ENCODE data around the gene CTIF.
"Not testable (repeated sequence)": the region's sequence is repeated elsewhere in the genome, so short reads cannot be mapped to it uniquely, and the experiment has no call there.

Gene CTIF

GRCh38 chr18:48869591-48869990 is 330.8 kb downstream of the CTIF start:
- Histone ChIP-seq H3K4me3 (no peak overlapping the region), H3K36me3 (ENCODE audit: insufficient read depth, low read length) (no peaks in the 10 kb centered on the region), H3K9me3 (ENCODE audit: low read depth, low read length) (no peaks in the 10 kb centered on the region), H3K27ac (no peak overlapping the region), H3K9ac (ENCODE audit: insufficient read length) (no peak overlapping the region)
- DNase-seq (ENCODE audit: low read depth, low spot score) = no peak
- TF ChIP-seq POLR2AphosphoS5 (IDR thresholded peaks at IDR 0.05; ENCODE audit: borderline replicate concordance, low read depth, low read length) = no peak
- no peak for TF ChIP-seq EZH2 (IDR thresholded peaks at IDR 0.05)
- no peak for TF ChIP-seq FOXP2 (optimal IDR thresholded peaks at IDR 0.05; ENCODE audit: control extremely low read depth, extremely low read length, insufficient read depth)

GRCh38 chr18:48870926-48871325 is 332.1 kb downstream of the CTIF start:
- not testable (repeated sequence) for DNase-seq (ENCODE audit: low read depth, low spot score); H3K9ac ChIP-seq (ENCODE audit: insufficient read length); H3K36me3 ChIP-seq (ENCODE audit: insufficient read depth, low read length); H3K27ac ChIP-seq; H3K4me3 ChIP-seq; H3K9me3 ChIP-seq (ENCODE audit: low read depth, low read length)

GRCh38 chr18:48871391-48872166 is 332.7 kb downstream of the CTIF start:
- H3K4me3 ChIP-seq = no peak overlapping the region
- no peak overlapping the region for H3K27ac ChIP-seq
- no peaks in the 10 kb centered on the region for H3K36me3 ChIP-seq (ENCODE audit: insufficient read depth, low read length)
- DNase-seq (ENCODE audit: low read depth, low spot score) = no peak
- H3K9me3 ChIP-seq (ENCODE audit: low read depth, low read length) = no peaks in the 10 kb centered on the region
- H3K9ac ChIP-seq (ENCODE audit: insufficient read length) = no peak overlapping the region
- TF ChIP-seq EZH2 (IDR thresholded peaks at IDR 0.05) (no peak), FOXP2 (optimal IDR thresholded peaks at IDR 0.05; ENCODE audit: control extremely low read depth, extremely low read length, insufficient read depth) (no peak), POLR2AphosphoS5 (IDR thresholded peaks at IDR 0.05; ENCODE audit: borderline replicate concordance, low read depth, low read length) (no peak)

GRCh38 chr18:48872234-48873145 is 333.7 kb downstream of the CTIF start:
- Histone ChIP-seq H3K36me3 (ENCODE audit: insufficient read depth, low read length) (no peaks in the 10 kb centered on the region), H3K4me3 (no peak overlapping the region), H3K27ac (no peak overlapping the region), H3K9me3 (ENCODE audit: low read depth, low read length) (no peaks in the 10 kb centered on the region), H3K9ac (ENCODE audit: insufficient read length) (no peak overlapping the region)
- no peak for DNase-seq (ENCODE audit: low read depth, low spot score)
- TF ChIP-seq EZH2 (IDR thresholded peaks at IDR 0.05) = no peak
- TF ChIP-seq FOXP2 (optimal IDR thresholded peaks at IDR 0.05; ENCODE audit: control extremely low read depth, extremely low read length, insufficient read depth) = no peak
- TF ChIP-seq POLR2AphosphoS5 (IDR thresholded peaks at IDR 0.05; ENCODE audit: borderline replicate concordance, low read depth, low read length) = no peak

- Histone ChIP-seq H3K9me3 (ENCODE audit: low read depth, low read length) (no peaks in the 10 kb centered on the region), H3K4me3 (no peak overlapping the region), H3K27ac (no peak overlapping the region), H3K36me3 (ENCODE audit: insufficient read depth, low read length) (no peaks in the 10 kb centered on the region), H3K9ac (ENCODE audit: insufficient read length) (no peak overlapping the region)
- no peak for DNase-seq (ENCODE audit: low read depth, low spot score)
- TF ChIP-seq FOXP2 (optimal IDR thresholded peaks at IDR 0.05; ENCODE audit: control extremely low read depth, extremely low read length, insufficient read depth) (no peak), POLR2AphosphoS5 (IDR thresholded peaks at IDR 0.05; ENCODE audit: borderline replicate concordance, low read depth, low read length) (no peak), EZH2 (IDR thresholded peaks at IDR 0.05) (no peak)
Measured at GRCh38 chr18:48874233-48874632, 335.4 kb downstream of the CTIF start.

GRCh38 chr18:48874701-48875162 is 335.9 kb downstream of the CTIF start:
- Histone ChIP-seq H3K36me3 (ENCODE audit: insufficient read depth, low read length) (no peaks in the 10 kb centered on the region), H3K4me3 (no peak overlapping the region), H3K9me3 (ENCODE audit: low read depth, low read length) (no peaks in the 10 kb centered on the region), H3K27ac (no peak overlapping the region), H3K9ac (ENCODE audit: insufficient read length) (no peak overlapping the region)
- DNase-seq (ENCODE audit: low read depth, low spot score) = no peak
- TF ChIP-seq FOXP2 (optimal IDR thresholded peaks at IDR 0.05; ENCODE audit: control extremely low read depth, extremely low read length, insufficient read depth) (no peak), EZH2 (IDR thresholded peaks at IDR 0.05) (no peak), POLR2AphosphoS5 (IDR thresholded peaks at IDR 0.05; ENCODE audit: borderline replicate concordance, low read depth, low read length) (no peak)

GRCh38 chr18:48875314-48875941 is 336.6 kb downstream of the CTIF start:
- TF ChIP-seq EZH2 (IDR thresholded peaks at IDR 0.05) (no peak), FOXP2 (optimal IDR thresholded peaks at IDR 0.05; ENCODE audit: control extremely low read depth, extremely low read length, insufficient read depth) (no peak)
- H3K4me3 ChIP-seq = no peak overlapping the region
- H3K9ac ChIP-seq (ENCODE audit: insufficient read length) = no peak overlapping the region
- no peaks in the 10 kb centered on the region for H3K36me3 ChIP-seq (ENCODE audit: insufficient read depth, low read length)
- no peak overlapping the region for H3K27ac ChIP-seq
- DNase-seq (ENCODE audit: low read depth, low spot score) = no peak
- no peaks in the 10 kb centered on the region for H3K9me3 ChIP-seq (ENCODE audit: low read depth, low read length)

- no peak for DNase-seq (ENCODE audit: low read depth, low spot score)
- Histone ChIP-seq H3K4me3 (no peak overlapping the region), H3K27ac (no peak overlapping the region), H3K9ac (ENCODE audit: insufficient read length) (no peak overlapping the region), H3K36me3 (ENCODE audit: insufficient read depth, low read length) (no peaks in the 10 kb centered on the region), H3K9me3 (ENCODE audit: low read depth, low read length) (no peaks in the 10 kb centered on the region)
- TF ChIP-seq EZH2 (IDR thresholded peaks at IDR 0.05) (no peak), POLR2AphosphoS5 (IDR thresholded peaks at IDR 0.05; ENCODE audit: borderline replicate concordance, low read depth, low read length) (no peak), FOXP2 (optimal IDR thresholded peaks at IDR 0.05; ENCODE audit: control extremely low read depth, extremely low read length, insufficient read depth) (no peak)
Measured at GRCh38 chr18:48875942-48876511, 337.2 kb downstream of the CTIF start.
